ENCODE results near the gene HS6ST3.

The HS6ST3 gene

GRCh38 chr13:96202315-96202714, 112.4 kb downstream of the HS6ST3 start:
- Mint-ChIP-seq H3K27ac (no peak overlapping the region), H3K27me3 (ENCODE audit: low read depth) (no peaks in the 10 kb centered on the region), H3K36me3 (ENCODE audit: low read depth) (no peaks in the 10 kb centered on the region), H3K4me3 (no peak overlapping the region), H3K9me3 (peaks cover 8% of the 10 kb centered on the region), H3K4me1 (ENCODE audit: low read depth) (no peaks in the 10 kb centered on the region)

- H3K4me1 Mint-ChIP-seq (ENCODE audit: low read depth), result no peaks in the 10 kb centered on the region
- H3K36me3 Mint-ChIP-seq (ENCODE audit: low read depth), result no peaks in the 10 kb centered on the region
- peaks cover 8% of the 10 kb centered on the region for H3K9me3 Mint-ChIP-seq
- no peaks in the 10 kb centered on the region for H3K27me3 Mint-ChIP-seq (ENCODE audit: low read depth)
- H3K4me3 Mint-ChIP-seq, result no peak overlapping the region
- H3K27ac Mint-ChIP-seq, result no peak overlapping the region
These were observed 113.6 kb downstream of the HS6ST3 start for GRCh38 chr13:96203471-96203870.

GRCh38 chr13:96214824-96215445, 125.0 kb downstream of the HS6ST3 start:
- H3K4me3 Mint-ChIP-seq, result no peak overlapping the region
- no peaks in the 10 kb centered on the region for H3K4me1 Mint-ChIP-seq (ENCODE audit: low read depth)
- H3K27ac Mint-ChIP-seq, result no peak overlapping the region
- peaks cover 5% of the 10 kb centered on the region for H3K9me3 Mint-ChIP-seq
- H3K36me3 Mint-ChIP-seq (ENCODE audit: low read depth), result no peaks in the 10 kb centered on the region
- no peaks in the 10 kb centered on the region for H3K27me3 Mint-ChIP-seq (ENCODE audit: low read depth)

- Mint-ChIP-seq H3K27me3 (ENCODE audit: low read depth) (no peaks in the 10 kb centered on the region), H3K4me3 (no peak overlapping the region), H3K27ac (no peak overlapping the region), H3K4me1 (ENCODE audit: low read depth) (no peaks in the 10 kb centered on the region), H3K36me3 (ENCODE audit: low read depth) (no peaks in the 10 kb centered on the region), H3K9me3 (peaks cover 4% of the 10 kb centered on the region)
These were observed 126.6 kb downstream of the HS6ST3 start for GRCh38 chr13:96216543-96216942.

DNA sequence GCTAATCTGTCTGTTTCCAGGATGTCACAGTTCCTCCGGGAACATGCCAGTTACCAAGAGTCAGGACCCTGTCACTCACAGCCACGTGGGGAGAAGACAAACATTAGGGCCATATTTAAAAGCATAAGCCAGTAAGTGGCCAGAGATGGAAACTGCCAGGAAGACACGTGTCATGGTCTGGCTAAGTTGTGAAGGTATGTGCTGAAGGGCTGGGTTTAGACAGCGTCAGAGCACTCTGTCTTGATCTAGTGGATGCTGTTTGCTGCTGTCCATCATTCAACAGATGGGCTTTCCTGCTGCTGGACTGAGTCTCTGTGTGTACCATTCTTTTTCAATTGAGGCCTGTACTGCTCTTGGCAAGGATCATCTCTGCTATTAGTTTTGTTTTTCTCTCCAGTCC, 128.6 kb downstream of the HS6ST3 start:
- Mint-ChIP-seq H3K4me3 (no peak overlapping the region), H3K27ac (no peak overlapping the region), H3K27me3 (ENCODE audit: low read depth) (no peaks in the 10 kb centered on the region), H3K36me3 (ENCODE audit: low read depth) (no peaks in the 10 kb centered on the region), H3K9me3 (no peaks in the 10 kb centered on the region), H3K4me1 (ENCODE audit: low read depth) (no peaks in the 10 kb centered on the region)

GRCh38 chr13:96221471-96221870, 131.6 kb downstream of the HS6ST3 start:
- Mint-ChIP-seq H3K36me3 (ENCODE audit: low read depth) (no peaks in the 10 kb centered on the region), H3K4me1 (ENCODE audit: low read depth) (no peaks in the 10 kb centered on the region), H3K9me3 (no peaks in the 10 kb centered on the region), H3K4me3 (no peak overlapping the region), H3K27ac (no peak overlapping the region), H3K27me3 (ENCODE audit: low read depth) (no peaks in the 10 kb centered on the region)

- H3K27ac Mint-ChIP-seq, result no peak overlapping the region
- no peak overlapping the region for H3K4me3 Mint-ChIP-seq
- H3K27me3 Mint-ChIP-seq (ENCODE audit: low read depth), result no peaks in the 10 kb centered on the region
- H3K36me3 Mint-ChIP-seq (ENCODE audit: low read depth), result no peaks in the 10 kb centered on the region
- H3K9me3 Mint-ChIP-seq, result no peaks in the 10 kb centered on the region
- no peaks in the 10 kb centered on the region for H3K4me1 Mint-ChIP-seq (ENCODE audit: low read depth)
These were observed 133.3 kb downstream of the HS6ST3 start for GRCh38 chr13:96223231-96223630.

DNA sequence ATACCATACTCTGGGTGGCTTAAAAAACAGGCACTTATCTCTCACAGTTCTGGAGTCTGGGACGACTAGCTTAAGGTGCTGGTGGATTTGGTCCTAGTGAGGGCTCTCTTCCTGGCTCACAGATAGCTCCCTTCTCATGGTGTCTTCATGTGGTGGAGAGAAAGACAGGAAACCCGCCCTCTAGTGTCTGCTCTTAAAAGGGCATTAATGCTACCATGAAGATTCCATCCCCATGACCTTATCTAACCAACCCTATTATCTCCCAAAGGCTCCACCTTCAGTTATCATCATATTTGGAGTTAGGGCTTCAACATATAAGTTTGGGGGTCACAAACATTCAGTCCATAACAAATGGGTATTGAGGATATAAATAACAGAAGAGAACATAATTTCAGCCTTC, 139.4 kb downstream of the HS6ST3 start:
- Mint-ChIP-seq H3K4me3 (no peak overlapping the region), H3K9me3 (no peaks in the 10 kb centered on the region), H3K36me3 (ENCODE audit: low read depth) (no peaks in the 10 kb centered on the region), H3K27ac (no peak overlapping the region), H3K4me1 (ENCODE audit: low read depth) (no peaks in the 10 kb centered on the region), H3K27me3 (ENCODE audit: low read depth) (no peaks in the 10 kb centered on the region)

DNA sequence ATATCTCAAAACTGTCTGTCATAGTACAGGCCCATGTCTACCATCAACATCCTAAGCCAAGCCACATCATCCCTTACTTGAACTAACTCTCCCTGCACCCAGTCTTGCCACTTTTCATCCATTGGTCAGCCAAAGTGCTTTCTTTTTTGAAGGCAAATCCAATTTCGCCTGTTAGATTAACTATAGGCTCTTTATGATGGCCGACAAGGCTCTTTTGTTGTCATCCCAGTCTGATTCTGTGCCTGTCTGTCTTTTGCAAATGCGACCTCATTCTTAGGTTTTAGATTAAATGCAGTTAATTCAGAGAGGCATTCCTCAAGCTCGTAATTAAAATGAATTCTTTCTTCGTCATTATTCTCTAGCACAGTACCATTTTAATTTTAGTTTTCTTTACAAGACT, 148.3 kb downstream of the HS6ST3 start:
- H3K4me3 Mint-ChIP-seq, result no peak overlapping the region
- H3K4me1 Mint-ChIP-seq (ENCODE audit: low read depth), result no peaks in the 10 kb centered on the region
- no peaks in the 10 kb centered on the region for H3K9me3 Mint-ChIP-seq
- H3K27ac Mint-ChIP-seq, result no peak overlapping the region
- H3K36me3 Mint-ChIP-seq (ENCODE audit: low read depth), result no peaks in the 10 kb centered on the region
- no peaks in the 10 kb centered on the region for H3K27me3 Mint-ChIP-seq (ENCODE audit: low read depth)

- Mint-ChIP-seq H3K36me3 (ENCODE audit: low read depth) (no peaks in the 10 kb centered on the region), H3K4me1 (ENCODE audit: low read depth) (no peaks in the 10 kb centered on the region)
These were observed 149.0 kb downstream of the HS6ST3 start for GRCh38 chr13:96238861-96239260.

GRCh38 chr13:96243376-96243775, 153.5 kb downstream of the HS6ST3 start:
- H3K4me1 Mint-ChIP-seq (ENCODE audit: low read depth), result no peaks in the 10 kb centered on the region
- H3K27ac Mint-ChIP-seq, result no peak overlapping the region
- H3K27me3 Mint-ChIP-seq (ENCODE audit: low read depth), result no peaks in the 10 kb centered on the region
- no peak overlapping the region for H3K4me3 Mint-ChIP-seq
- no peaks in the 10 kb centered on the region for H3K9me3 Mint-ChIP-seq
- no peaks in the 10 kb centered on the region for H3K36me3 Mint-ChIP-seq (ENCODE audit: low read depth)

More at GRCh38 chr13:96238861-96239260, 149.0 kb downstream of the HS6ST3 start:
- no peak overlapping the region for H3K27ac Mint-ChIP-seq
- no peaks in the 10 kb centered on the region for H3K9me3 Mint-ChIP-seq
- H3K4me3 Mint-ChIP-seq, result no peak overlapping the region
- H3K27me3 Mint-ChIP-seq (ENCODE audit: low read depth), result no peaks in the 10 kb centered on the region

- H3K27me3 Mint-ChIP-seq (ENCODE audit: low read depth), result no peaks in the 10 kb centered on the region
- no peak overlapping the region for H3K4me3 Mint-ChIP-seq
- no peaks in the 10 kb centered on the region for H3K36me3 Mint-ChIP-seq (ENCODE audit: low read depth)
- H3K4me1 Mint-ChIP-seq (ENCODE audit: low read depth), result no peaks in the 10 kb centered on the region
- H3K27ac Mint-ChIP-seq, result no peak overlapping the region
- no peaks in the 10 kb centered on the region for H3K9me3 Mint-ChIP-seq
These were observed 158.2 kb downstream of the HS6ST3 start for GRCh38 chr13:96248103-96248502.

GRCh38 chr13:96248996-96249395, 159.1 kb downstream of the HS6ST3 start:
- Mint-ChIP-seq H3K9me3 (no peaks in the 10 kb centered on the region), H3K27me3 (ENCODE audit: low read depth) (no peaks in the 10 kb centered on the region), H3K27ac (no peak overlapping the region), H3K4me1 (ENCODE audit: low read depth) (no peaks in the 10 kb centered on the region), H3K4me3 (no peak overlapping the region), H3K36me3 (ENCODE audit: low read depth) (no peaks in the 10 kb centered on the region)

GRCh38 chr13:96252903-96253302, 163.0 kb downstream of the HS6ST3 start:
- Mint-ChIP-seq H3K4me3 (no peak overlapping the region), H3K9me3 (peaks cover 3% of the 10 kb centered on the region), H3K27ac (no peak overlapping the region), H3K4me1 (ENCODE audit: low read depth) (no peaks in the 10 kb centered on the region), H3K27me3 (ENCODE audit: low read depth) (no peaks in the 10 kb centered on the region), H3K36me3 (ENCODE audit: low read depth) (no peaks in the 10 kb centered on the region)

DNA sequence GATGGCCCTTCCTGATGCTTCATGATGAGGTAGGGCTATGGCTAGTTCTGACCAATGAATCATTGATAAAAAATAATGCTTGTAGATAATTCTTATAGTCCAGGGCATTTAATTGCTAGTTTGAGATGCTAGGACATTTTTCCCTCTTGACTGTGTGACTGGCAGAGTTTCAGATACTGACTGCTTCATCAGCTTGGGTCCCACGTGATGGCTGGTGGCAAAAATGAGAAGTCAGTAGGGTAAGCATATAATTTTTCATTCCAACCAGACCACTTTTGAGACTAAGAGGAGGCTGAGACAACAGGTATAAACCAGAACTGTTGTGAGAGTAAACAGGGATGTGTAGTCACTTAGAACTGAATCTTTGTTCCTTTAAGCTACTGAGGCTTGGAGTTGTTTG, 183.3 kb downstream of the HS6ST3 start:
- Mint-ChIP-seq H3K27ac (no peak overlapping the region), H3K4me3 (no peak overlapping the region), H3K36me3 (ENCODE audit: low read depth) (no peaks in the 10 kb centered on the region), H3K9me3 (peaks cover 3% of the 10 kb centered on the region), H3K27me3 (ENCODE audit: low read depth) (no peaks in the 10 kb centered on the region), H3K4me1 (ENCODE audit: low read depth) (no peaks in the 10 kb centered on the region)

DNA sequence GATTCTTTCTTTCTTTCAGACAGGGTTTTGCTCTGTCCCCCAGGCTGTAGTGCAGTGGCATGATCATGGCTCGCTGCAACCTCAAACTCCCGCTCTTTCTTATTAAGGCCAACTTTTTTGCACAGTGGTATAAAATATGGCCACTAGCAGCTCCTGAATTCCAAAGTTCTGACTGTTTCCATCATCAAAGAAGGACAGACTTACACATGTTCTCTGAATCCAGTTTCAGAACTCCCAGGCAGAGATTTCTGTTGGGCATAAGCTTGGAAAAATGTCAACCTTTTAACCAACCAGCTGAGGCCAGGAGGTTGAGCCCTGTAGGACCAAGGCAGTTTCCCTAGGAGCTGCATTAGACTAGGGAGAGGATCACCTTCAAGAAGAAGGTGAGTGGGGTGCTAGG, 184.1 kb downstream of the HS6ST3 start:
- Mint-ChIP-seq H3K36me3 (ENCODE audit: low read depth) (no peaks in the 10 kb centered on the region), H3K4me1 (ENCODE audit: low read depth) (no peaks in the 10 kb centered on the region), H3K4me3 (no peak overlapping the region), H3K27ac (no peak overlapping the region), H3K27me3 (ENCODE audit: low read depth) (no peaks in the 10 kb centered on the region), H3K9me3 (peaks cover 3% of the 10 kb centered on the region)
